Suppressor macrophage (primary cell): ENCODE results near the gene RNF213.
A peak's percentile ranks its signal among the peaks of the same experiment; 100 is the strongest.
"Not testable (repeated sequence)": the region's sequence is repeated elsewhere in the genome, so short reads cannot be mapped to it uniquely, and the experiment has no call there.

Experiments used
- DNase-seq, 4 experiments: peaks; one replicate each; pipeline ENCODE4 v3.0.0-alpha.2; 2020 to 2022

RNF213 gene

DNA sequence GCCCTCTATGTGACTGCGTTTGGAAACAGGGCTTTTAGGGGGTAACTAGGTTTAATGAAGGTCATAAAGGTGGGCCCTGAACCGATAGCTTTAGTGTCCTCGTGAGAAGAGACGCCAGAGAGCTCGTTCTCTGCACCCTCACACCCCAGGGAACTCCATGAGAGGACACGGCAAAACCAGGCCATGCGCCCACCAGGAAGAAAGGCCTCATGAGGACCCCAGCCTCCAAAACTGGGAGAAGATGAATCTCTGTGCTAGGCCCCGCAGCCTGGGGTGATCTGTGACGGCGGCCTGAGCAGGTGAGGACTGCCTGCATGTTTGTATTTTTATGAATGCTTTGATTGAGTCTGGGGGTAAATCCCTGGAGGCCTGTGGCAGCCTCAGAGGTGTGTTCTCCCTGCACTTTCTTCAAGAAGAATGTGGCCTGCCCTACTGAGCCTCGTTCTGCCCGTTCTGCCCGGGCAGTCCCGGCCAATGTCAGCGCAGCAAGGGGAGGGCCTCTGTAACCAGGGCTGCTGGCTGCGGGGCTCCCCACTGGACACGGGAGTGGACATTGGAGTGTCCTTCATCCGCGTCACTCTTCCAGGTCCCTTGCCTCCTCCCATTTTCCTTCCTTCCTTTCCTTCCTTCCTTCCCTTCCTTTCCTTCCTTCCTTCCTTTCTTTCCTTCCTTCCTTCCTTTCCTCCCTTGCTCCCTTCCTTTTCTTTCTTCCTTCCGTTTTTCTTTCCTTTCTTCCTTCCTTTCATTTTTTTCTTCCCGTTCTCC is 6.8 kb upstream of the RNF213 start:
- DNase-seq: no peak

DNA sequence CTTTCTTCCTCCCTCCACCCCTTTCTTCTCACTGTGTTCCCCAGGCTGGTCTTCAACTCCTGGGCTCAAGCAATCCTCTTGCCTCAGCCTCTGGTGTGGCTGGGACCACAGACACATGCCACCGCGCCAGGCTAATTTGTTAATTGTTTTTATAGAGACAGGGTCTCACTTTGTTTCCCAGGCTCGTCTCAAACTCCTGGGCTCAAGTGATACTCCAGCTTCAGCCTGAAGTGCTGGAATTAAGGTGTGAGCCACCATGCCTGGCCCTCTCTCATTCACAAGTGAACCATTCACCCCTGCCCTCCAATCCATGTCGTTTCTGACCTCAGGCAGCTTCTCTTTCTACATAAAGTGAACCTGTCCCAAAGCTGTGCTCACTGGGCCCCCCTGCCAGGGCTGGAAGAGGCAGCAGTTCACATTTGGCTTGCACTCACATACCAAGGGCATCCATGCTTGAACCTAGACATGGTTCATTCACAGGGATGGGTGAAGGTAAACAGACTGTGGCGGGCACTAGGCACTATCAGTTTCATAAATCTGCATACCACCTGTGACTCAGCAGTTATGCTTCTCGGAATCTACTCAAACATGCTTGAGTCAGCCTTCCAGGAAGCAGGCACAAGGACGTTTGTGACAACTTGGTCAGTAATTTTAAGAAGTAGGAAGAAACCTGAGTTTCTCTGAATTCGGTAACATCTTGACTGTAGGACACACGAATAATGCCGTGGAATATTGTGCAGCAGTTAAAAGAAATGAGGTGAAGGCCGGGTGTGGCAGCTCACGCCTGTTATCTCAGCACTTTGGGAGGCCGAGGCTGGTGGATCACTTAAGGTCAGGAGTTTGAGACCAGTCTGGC is 6.0 kb upstream of the RNF213 start:
- peak; percentile 52 to 73 (median 66) for DNase-seq

DNA sequence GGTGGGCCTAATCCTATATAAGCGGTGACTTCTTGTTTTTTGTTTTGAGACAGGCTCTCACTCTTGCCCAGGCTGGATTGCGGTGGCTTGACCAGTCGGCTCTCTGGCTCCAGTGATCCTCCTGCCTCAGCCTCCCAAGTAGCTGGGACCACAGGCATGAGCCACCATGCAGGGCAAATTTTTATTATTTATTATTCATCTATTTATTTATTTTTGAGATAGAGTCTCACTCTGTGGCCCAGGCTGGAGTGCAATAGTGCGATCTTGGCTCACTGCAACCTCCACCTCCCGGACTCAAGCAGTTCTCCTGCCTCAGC is 4.7 kb upstream of the RNF213 start:
- no peak for DNase-seq

DNA sequence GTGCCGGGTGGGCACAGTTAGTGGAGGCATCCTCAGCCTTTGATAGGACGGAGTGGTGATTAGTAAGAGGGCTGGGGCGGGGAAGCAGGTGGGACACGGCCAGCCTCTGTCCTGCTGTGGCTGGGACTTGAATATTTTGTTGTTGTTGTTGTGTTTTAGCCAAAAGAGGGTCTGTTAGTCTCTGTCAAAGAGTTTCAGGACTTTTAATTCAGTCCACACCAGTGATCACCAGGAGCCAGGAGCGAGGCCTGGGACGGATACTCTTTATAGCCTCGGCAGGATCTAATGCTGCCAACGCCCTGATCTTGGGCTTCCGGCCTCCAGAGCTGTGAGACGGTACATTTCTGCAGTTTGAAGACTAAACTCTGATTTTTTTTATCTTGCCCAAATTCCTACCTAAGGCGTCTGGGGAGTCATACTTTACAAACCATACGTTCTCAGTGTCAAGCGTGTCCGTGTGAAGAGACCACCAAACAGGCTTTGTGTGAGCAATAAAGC is 2.9 kb upstream of the RNF213 start:
- DNase-seq: no peak

DNA sequence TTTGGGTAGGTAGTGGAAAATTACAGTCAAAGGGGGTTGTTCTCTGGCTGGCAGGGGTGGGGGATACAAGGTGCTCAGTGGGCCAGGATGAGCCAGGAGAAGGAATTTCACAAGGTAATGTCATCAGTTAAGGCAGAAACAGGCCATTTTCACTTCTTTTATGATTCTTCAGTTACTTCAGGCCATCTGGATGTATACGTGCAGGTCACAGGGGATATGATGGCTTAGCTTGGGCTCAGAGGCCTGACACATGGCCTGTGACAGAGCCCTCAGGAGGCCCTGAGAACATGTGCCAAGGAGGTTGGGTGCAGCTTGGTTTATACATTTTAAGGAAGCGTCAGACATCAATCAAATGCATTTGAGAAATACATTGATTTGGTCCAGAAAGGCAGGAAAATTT is 2.4 kb upstream of the RNF213 start:
- DNase-seq: not testable (repeated sequence)

DNA sequence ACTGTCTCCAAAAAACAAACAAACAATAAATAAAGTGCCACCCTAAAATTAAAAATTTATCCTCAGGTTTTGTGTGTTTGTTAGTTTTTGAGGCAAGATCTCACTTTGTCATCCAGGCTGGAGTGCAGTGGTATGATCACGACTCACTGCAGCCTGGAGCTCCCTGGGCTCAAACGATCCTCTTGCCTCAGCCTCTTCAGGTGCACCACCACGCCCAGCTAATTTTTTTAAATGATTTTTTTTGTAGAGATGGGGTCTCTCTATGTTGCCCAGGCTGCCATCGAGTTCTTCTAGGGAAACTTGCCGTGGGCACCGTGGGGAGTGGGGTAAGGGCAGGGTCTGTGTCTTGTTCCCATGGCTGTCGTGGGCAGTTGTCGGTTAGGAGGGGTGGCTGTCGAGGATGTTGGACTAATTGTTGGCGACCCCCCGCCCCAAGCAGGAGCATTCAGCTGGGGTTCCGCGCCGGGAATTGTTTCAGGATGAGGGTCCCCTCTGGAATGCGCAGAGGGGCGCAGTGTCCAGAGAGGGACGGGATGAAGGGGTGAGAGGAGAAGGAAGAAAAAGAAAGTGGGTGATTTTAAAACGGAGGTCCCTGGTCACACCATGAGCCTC is 1.1 kb upstream of the RNF213 start:
- DNase-seq: no peak

DNA sequence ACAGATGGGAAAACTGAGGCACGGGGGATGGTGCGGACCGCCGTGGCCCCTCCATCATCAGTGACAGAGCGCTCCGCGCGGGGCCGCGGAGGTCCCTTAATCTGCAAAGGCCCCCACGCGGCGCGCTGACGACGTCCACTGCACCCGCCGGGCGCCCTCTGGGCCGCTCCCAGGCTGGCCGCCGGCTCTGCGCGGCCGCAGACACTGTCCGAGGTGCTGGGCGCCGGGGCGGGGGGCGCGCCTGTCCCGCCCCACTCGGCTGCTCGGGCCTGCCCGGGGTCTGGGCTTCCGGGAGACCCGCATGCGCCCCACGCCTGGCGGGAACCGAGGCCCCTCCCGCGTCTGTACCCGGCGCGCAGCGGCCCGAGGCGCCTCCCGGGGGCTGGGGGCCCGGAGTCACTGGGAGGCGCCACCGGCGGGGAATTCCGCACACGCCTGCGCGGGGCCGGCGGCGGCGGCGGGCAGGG is 550 bp upstream of the RNF213 start:
- DNase-seq: peak; percentile 81 to 94 (median 87)

DNA sequence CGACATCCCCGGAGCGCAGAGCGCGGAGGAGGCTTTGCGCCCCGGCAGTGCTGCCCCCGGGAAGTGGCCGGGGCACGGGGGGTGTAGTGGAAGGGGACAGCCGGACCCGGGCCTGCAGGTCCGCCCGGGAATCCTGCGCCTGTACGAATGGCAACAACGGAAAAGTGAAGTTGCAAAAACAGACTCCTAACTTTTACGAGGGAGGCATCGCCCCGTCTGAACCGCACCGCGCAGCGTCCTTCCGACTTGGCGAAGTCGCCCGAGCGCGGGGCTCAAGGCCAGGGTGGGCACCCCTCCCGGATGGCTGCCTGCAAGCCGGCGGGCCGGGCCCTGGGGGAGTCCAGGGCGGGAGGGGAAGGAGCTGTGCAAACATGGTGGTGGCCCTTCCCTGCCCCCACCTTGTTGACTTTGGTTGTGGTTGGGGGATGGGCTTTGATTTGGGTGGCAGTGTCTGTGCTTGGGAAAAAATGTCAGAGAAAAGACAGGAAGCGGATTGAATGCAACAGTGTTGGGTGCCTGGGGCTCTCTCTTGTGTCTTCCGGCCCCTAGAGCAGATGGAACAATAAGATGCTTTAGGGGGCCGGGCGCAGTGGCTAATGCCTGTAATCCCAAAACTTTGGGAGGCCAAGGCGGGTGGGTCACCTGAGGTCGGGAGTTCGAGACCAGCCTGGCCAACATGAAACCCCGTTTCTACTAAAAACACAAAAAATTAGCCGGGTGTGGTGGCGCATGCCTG is 675 bp downstream of the RNF213 start:
- DNase-seq: peak; percentile 35 to 58 (median 49)

DNA sequence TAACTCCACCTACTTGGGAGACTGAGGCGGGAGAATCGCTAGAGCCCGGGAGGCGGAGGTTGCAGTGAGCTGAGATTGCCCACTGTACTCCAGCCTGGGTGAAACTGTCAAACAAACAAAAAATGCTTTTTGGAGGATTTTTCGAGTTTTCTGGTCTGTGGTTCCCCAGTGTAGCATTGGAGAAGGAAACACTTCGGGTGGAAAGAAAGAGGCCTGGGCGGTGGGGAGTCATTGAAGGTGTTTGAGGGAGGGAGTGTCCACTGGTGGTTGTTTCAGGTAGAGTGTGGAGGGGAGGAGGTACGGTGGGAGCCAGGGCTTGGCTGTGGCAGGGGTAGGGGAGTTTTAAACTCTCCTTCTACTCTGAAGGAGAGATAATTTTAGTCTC is 1.2 kb downstream of the RNF213 start:
- no peak for DNase-seq

DNA sequence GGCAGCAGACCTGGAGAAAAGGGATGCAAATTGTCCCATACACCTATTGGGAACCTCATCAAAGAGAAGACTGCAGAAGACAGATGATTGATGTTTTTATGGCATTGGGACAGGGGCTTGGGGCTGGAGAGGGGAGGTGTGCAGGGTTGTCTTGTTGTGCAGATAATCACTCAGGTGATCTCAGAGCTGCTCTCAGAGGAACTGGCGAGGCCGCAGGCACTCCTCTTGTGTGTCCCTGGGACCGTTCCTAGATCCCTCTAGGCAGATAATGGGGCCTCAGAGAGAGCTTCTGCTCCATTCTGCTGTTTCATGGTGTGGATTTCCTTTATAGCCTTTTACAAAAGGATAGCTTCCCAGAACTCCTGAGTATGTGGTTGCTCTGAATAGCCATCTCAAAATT is 1.6 kb downstream of the RNF213 start:
- DNase-seq: no peak

DNA sequence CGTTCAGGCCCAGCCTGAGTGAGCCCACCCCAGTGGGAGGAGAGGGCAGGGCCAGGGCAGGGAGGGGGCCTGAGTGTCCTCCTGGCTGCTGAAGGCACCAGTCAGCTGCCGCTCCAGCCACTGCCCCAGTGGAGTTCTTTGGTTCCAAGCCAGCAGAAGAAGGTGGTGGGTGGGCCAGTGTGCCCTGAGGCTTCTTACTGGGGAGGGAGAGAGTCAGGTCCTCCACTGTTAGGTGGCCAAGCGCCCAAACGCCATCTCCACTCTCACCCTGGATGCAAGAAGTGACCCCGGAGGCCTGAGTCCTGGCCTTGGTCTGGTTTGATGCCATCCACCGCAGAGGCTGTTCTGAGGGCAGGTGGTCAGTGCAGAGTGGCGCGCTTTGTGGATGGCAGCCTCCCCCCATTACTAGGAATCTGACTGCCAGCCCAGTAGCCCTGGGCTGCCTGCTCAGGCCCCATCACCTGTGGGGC is 2.2 kb downstream of the RNF213 start:
- no peak for DNase-seq

DNA sequence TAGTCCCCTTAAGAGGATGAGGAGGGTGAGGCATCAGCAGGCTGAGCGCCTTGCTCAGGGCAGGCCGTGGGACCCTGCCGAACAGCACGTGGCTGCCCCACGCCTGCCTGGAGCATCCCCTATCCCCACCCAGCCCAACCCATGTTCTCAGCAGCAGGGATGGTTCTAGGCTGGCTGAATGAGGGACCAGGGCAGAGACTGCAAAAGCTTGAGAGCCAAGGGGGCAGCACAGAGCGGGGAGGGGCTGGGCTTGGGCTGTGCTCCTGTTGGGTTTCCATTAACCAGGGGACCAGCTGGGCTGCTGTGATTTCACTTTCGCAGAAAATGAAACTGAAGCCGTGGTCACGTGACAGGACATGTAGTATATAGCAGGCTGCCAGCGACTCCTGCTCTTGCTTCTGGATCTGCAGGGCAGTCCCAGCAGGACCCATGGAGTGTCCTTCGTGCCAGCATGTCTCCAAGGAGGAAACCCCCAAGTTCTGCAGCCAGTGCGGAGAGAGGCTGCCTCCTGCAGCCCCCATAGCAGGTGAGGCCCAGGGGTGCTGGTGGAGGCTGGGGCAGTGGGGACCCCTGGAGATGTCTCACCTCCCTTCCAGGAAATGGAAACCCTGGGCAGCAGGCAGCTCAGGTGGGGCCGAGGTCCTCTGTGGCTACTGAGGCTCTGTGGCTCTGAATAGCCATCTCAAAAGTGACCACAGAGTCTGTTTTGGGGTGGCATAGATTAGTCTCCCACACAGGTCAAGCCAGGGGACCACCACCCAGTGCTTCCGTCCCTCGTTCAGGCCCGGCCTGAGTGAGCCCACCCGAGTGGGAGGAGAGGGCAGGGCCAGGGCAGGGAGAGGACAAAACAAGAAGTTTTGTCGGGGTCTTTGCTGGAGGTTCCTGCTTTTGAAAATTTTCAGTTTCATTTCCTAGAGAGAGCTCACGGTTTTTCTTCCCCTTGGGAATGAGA is 2.9 kb downstream of the RNF213 start:
- DNase-seq: peak; percentile 87 to 94 (median 91)

DNA sequence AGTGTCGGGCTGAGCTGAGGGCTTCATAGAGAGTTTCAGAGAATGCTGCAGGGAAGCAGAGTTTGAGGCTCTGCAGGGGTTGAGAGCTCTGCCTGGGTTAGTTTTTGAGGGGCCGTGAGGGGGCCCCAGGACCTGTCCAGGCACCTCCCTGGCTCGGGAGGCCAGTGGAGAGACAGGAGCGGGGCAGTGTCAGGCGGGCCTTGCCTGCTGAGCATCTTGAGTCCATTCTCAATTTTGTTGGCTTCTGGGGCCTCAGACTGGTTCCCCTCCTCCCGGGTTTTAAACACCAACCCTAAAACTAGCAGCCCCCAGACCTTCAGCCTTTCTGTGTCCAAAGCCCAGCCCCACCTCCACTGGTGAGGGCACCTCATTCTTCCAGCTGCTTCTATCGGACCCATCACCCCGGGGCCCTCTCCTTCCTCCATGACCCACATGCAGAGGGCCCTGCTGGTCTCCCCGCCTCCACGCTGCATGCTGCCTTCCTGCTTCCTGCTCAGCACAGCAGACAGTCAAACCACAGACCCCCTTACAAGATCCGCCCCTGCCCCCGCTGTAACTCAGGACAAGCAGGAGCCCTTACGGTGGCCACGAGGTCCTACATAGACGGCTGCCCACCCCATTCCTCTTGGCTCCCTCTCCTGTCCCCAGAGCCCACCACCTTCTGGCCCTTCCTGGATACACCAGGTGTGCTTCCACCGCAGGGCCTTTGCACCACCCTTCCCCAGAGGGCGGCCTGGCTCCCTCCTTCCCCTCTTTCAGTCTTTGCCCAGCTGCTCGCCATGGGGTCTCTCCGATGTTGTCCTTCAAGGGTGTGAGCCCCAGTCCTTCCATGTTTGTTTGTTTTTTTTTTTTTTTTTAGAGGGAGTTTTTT is 3.8 kb downstream of the RNF213 start:
- DNase-seq: peak in 3 of 4 experiments; percentile 29 to 63 (median 42)

DNA sequence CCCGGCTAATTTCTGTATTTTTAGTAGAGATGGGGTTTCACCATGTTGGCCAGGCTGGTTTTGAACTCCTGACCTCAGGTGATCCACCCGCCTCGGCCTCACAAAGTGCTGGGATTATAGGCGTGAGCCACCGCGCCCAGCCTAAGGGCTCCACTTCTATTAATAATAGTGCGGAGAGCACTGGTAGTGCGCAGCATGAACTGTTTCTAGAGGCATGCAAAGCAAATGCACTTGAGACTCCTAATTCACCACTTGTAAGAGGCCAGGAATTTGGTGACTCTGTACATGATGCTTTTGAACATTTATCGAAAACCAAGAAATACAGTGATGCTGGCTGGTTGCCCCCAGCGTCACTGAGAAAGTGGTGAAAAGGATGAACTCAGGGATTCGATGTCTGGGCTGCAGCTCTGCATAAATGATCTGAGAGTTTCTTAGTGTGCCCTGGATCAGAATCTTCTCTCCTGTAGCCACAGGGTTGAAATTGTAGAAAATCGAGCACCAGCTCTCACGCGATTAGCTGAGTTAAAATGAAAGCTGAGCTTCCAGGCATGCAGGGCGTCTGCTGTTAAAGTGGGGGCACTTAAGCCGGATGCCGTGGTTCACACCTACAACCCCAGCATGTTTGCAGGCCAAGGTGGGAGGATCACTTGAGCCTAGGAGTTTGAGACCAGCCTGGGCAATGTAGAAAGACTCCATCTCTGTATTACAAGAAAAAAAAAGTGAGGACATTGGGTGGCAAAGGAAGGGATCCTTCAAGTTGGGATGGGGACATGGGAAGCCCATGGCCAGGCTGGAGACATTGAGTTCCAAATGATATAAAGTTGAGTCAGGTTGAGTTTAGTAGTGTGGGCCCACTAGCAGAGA is 4.8 kb downstream of the RNF213 start:
- DNase-seq: no peak

DNA sequence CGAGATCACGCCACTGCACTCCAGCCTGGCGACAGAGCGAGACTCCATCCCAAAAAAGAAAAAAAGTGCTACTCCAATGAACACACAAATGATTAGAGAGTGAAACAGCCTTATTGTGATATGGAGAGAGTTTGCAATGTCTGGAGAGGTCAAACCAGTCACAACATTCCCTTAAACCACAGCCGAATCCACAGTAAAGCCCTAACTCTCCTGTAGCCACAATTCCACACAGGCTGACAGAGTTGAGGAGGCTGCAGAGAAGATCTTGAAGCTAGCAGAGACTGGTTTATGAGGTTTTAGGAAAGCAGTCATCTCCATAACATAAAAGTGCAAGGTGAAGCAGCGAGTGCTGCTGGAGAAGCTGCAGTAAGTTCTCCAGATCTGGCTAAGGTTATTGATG is 6.7 kb downstream of the RNF213 start:
- DNase-seq: no peak

DNA sequence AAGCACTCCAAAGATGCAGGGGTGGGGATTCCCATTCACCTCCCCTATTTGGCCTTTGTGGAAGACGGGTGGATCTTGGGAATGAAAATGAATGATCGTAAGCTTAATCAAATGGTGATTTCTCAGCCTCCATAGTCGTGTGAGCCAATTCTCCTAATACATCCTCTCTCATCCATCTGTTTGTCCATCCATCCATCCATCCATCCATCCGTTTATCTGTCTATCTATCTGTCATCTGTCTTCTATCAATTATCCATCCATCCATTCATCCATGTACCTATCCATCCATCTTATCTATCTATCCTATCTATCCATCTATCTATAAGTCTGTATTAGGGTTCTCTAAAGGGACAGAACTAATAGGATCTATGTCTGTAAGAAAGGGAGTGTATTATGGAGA is 7.8 kb downstream of the RNF213 start:
- no peak for DNase-seq

DNA sequence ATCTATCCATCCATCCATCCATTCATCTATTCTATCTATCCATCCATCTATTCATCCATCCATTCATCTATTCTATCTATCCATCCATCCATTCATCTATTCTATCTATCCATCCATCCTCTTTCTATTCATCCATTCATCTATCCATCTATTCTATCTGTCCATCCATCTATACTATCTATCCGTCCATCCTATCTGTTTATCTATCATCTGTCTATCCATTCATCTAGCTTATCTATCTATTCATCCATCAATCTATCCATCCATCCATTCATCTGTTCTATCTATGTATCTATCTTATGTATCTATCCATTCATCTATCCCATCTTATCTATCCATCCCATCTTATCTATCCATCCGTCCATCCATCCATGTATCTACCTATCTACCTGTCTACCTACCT is 8.8 kb downstream of the RNF213 start:
- no peak for DNase-seq

DNA sequence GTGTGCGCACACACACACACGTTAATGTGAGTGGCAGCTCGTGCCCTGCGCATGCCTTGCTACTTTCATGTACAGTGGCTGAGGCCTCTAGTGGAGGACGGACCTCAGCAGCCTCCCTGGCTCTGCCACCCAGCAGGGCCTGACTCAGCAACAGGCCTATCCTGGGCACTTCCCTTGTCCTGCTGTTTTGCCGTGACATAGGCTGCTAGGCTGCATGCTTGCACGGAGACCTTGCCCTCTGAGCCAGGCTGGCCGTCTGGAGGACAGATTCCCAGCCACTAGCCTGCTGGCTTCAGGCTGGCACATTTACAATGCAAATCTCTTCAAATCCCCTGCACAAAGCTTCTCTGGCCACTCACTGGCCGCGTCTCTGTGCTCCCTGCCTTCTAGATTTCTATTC is 9.5 kb downstream of the RNF213 start:
- DNase-seq: no peak

DNA sequence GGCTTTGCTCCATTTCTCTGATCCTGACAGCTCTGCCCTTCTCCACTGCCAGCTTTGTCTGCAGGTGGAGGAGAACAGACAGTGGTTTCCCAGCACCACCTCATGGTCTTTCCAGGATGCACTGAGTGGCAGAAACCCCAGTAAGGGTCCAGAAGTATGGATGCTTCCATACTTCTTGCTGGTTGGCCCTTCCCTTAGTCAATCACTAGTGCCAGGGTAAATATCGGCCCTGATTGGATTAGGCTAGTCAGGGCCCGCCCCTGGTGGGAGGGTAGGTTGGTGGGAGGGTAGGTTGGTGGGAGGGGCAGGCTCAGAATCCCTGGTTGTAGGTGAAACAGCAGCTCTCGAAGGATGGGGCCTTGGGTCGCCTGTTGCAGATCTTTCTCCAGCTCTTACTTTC is 10.2 kb downstream of the RNF213 start:
- DNase-seq: peak in 2 of 4 experiments; percentile 38 to 54
